ENCODE results near the gene PTPN4. TPM values are rescaled to one million over a fixed set of nuclear protein-coding genes. Genes with fewer than 3 reads are reported as not detected.
A peak's percentile ranks its signal among the peaks of the same experiment; 100 is the strongest.

PTPN4 gene
- total RNA-seq, 2 donors from 2014 or later = 52.6 to 69.8 TPM

- WGBS, 2 experiments (ENCODE audit: insufficient coverage in 1 of 2, insufficient read length in 1 of 2) = 83 to 94% methylated on average over 3 to 7 of the region's 8 CpGs
- no peak overlapping the region for H3K27ac ChIP-seq (ENCODE audit: low read depth, low read length)
- peaks cover 7% of the 10 kb centered on the region for H3K27me3 ChIP-seq (ENCODE audit: control insufficient read depth, insufficient read depth, low read length, poor library complexity, severe bottlenecking)
- H3K36me3 ChIP-seq (ENCODE audit: control insufficient read depth, insufficient read depth, low read length) = peaks cover 10% of the 10 kb centered on the region
- DNase-seq = no peak
- no peaks in the 10 kb centered on the region for H3K9me3 ChIP-seq (ENCODE audit: control insufficient read depth, low read length)
- peaks cover 17% of the 10 kb centered on the region for H3K36me3 Mint-ChIP-seq (ENCODE audit: low read depth)
- TF ChIP-seq CTCF (conservative IDR thresholded peaks at IDR 0.05) = no peak
- H3K4me1 Mint-ChIP-seq = peaks cover 17% of the 10 kb centered on the region
- peak overlapping the region; percentile 98 for H3K4me3 ChIP-seq (ENCODE audit: low read length)
- peak overlapping the region; percentile 84 for H3K4me3 Mint-ChIP-seq
- peak overlapping the region; percentile 91 for H3K9ac ChIP-seq (ENCODE audit: extremely low read depth, low read length, poor library complexity, severe bottlenecking)
- no peak overlapping the region for H3K27ac Mint-ChIP-seq
- H3K9me3 Mint-ChIP-seq = peaks cover 4% of the 10 kb centered on the region
- H3K4me1 ChIP-seq (ENCODE audit: control insufficient read depth, insufficient read depth, low read length) = no peaks in the 10 kb centered on the region
- peaks cover 9% of the 10 kb centered on the region for H3K27me3 Mint-ChIP-seq (ENCODE audit: insufficient read depth)
Measured at GRCh38 chr2:120014226-120014980, 254.7 kb downstream of the PTPN4 start.

GRCh38 chr2:120016800-120017199 lies 257.1 kb downstream of the PTPN4 start:
- no peak overlapping the region for H3K9ac ChIP-seq (ENCODE audit: extremely low read depth, low read length, poor library complexity, severe bottlenecking)
- peaks cover 22% of the 10 kb centered on the region for H3K36me3 ChIP-seq (ENCODE audit: control insufficient read depth, insufficient read depth, low read length)
- no peak overlapping the region for H3K4me3 ChIP-seq (ENCODE audit: low read length)
- 94 to 95% methylated on average over 3 of the region's 3 CpGs for WGBS, 2 experiments (ENCODE audit: insufficient coverage in 1 of 2, insufficient read length in 1 of 2)
- H3K9me3 Mint-ChIP-seq = peaks cover 4% of the 10 kb centered on the region
- no peak overlapping the region for H3K27ac Mint-ChIP-seq
- H3K4me3 Mint-ChIP-seq = no peak overlapping the region
- H3K9me3 ChIP-seq (ENCODE audit: control insufficient read depth, low read length) = no peaks in the 10 kb centered on the region
- H3K27me3 Mint-ChIP-seq (ENCODE audit: insufficient read depth) = peaks cover under 1% of the 10 kb centered on the region
- TF ChIP-seq CTCF (conservative IDR thresholded peaks at IDR 0.05) = no peak
- no peak overlapping the region for H3K27ac ChIP-seq (ENCODE audit: low read depth, low read length)
- DNase-seq = no peak
- H3K36me3 Mint-ChIP-seq (ENCODE audit: low read depth) = peaks cover 31% of the 10 kb centered on the region
- H3K27me3 ChIP-seq (ENCODE audit: control insufficient read depth, insufficient read depth, low read length, poor library complexity, severe bottlenecking) = no peaks in the 10 kb centered on the region
- no peaks in the 10 kb centered on the region for H3K4me1 ChIP-seq (ENCODE audit: control insufficient read depth, insufficient read depth, low read length)
- H3K4me1 Mint-ChIP-seq = peaks cover 17% of the 10 kb centered on the region

DNA sequence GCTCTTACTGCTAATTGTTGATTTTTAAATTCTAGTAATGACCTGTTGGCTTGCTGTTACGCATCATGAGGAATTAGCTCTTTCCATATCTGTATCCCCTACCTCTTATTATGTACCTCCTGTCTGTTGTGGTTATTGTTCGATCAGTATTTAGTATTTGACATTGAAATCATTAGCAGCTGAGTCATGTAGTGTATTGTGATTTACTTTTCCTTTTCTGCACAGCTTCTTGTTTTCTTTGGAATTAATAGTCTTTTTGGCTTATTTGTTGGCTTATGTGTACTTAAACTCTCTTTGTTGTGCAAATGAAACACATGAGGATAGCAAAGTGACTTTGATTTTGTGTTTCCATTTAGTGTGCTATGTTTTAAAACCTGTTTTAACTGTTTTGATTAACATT lies 257.5 kb downstream of the PTPN4 start:
- DNase-seq = no peak
- TF ChIP-seq CTCF (conservative IDR thresholded peaks at IDR 0.05) = no peak
- H3K4me3 ChIP-seq (ENCODE audit: low read length) = no peak overlapping the region
- no peaks in the 10 kb centered on the region for H3K27me3 Mint-ChIP-seq (ENCODE audit: insufficient read depth)
- H3K4me1 Mint-ChIP-seq = peaks cover 17% of the 10 kb centered on the region
- H3K4me1 ChIP-seq (ENCODE audit: control insufficient read depth, insufficient read depth, low read length) = no peaks in the 10 kb centered on the region
- no peak overlapping the region for H3K27ac Mint-ChIP-seq
- H3K27me3 ChIP-seq (ENCODE audit: control insufficient read depth, insufficient read depth, low read length, poor library complexity, severe bottlenecking) = no peaks in the 10 kb centered on the region
- H3K9me3 Mint-ChIP-seq = peaks cover 5% of the 10 kb centered on the region
- H3K36me3 ChIP-seq (ENCODE audit: control insufficient read depth, insufficient read depth, low read length) = peaks cover 22% of the 10 kb centered on the region
- peaks cover 33% of the 10 kb centered on the region for H3K36me3 Mint-ChIP-seq (ENCODE audit: low read depth)
- no peak overlapping the region for H3K9ac ChIP-seq (ENCODE audit: extremely low read depth, low read length, poor library complexity, severe bottlenecking)
- H3K4me3 Mint-ChIP-seq = no peak overlapping the region
- H3K27ac ChIP-seq (ENCODE audit: low read depth, low read length) = no peak overlapping the region
- 96% methylated on average over 2 of the region's 2 CpGs; no CpG with 5 or more reads in 1 of the 2 experiments for WGBS, 2 experiments (ENCODE audit: insufficient coverage in 1 of 2, insufficient read length in 1 of 2)
- no peaks in the 10 kb centered on the region for H3K9me3 ChIP-seq (ENCODE audit: control insufficient read depth, low read length)

Measured in endodermal cell (in vitro differentiated cells).